ENCODE measurements around the gene OR4K2. TPM values are rescaled to one million over a fixed set of nuclear protein-coding genes. Genes with fewer than 3 reads are reported as not detected.
"Not testable (repeated sequence)": the region's sequence is repeated elsewhere in the genome, so short reads cannot be mapped to it uniquely, and the experiment has no call there.

Gene OR4K2, protein sequence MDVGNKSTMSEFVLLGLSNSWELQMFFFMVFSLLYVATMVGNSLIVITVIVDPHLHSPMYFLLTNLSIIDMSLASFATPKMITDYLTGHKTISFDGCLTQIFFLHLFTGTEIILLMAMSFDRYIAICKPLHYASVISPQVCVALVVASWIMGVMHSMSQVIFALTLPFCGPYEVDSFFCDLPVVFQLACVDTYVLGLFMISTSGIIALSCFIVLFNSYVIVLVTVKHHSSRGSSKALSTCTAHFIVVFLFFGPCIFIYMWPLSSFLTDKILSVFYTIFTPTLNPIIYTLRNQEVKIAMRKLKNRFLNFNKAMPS
- not detected for total RNA-seq

GRCh38 chr14:19874842-19875241 lies at the start of gene OR4K2:
Gene OR4K2, plus strand, starts transcription at chr14:19875142. Its CDS starts 1,126 bp downstream, at chr14:19876268.
- Histone ChIP-seq H3K27ac (replicated peaks in 1 of 4) (no peak within 1 kb of the TSS), H3K4me3 (no peak within 1 kb of the TSS), H3K9me3 (no peaks in the 10 kb centered on the region), H3K36me3 (no peaks in the 10 kb centered on the region), H3K4me1 (no peaks in the 10 kb centered on the region), H3K27me3 (peaks cover 0 to 4% (median 0%) of the 10 kb centered on the region in 4 donors)
- intact Hi-C loops (cut with DNase I) = no loop called here
- 67% methylated on average over 2 of the region's 2 CpGs for WGBS
- DNase-seq (ENCODE audit: extremely low spot score) = no peak
- TF ChIP-seq POLR2A (IDR thresholded peaks at IDR 0.05; ENCODE audit: low read depth) = no peak
- TF ChIP-seq EP300 (IDR thresholded peaks at IDR 0.05) = no peak
- TF ChIP-seq POLR2AphosphoS5 (IDR thresholded peaks at IDR 0.05) = no peak
- TF ChIP-seq, protein P1, sequence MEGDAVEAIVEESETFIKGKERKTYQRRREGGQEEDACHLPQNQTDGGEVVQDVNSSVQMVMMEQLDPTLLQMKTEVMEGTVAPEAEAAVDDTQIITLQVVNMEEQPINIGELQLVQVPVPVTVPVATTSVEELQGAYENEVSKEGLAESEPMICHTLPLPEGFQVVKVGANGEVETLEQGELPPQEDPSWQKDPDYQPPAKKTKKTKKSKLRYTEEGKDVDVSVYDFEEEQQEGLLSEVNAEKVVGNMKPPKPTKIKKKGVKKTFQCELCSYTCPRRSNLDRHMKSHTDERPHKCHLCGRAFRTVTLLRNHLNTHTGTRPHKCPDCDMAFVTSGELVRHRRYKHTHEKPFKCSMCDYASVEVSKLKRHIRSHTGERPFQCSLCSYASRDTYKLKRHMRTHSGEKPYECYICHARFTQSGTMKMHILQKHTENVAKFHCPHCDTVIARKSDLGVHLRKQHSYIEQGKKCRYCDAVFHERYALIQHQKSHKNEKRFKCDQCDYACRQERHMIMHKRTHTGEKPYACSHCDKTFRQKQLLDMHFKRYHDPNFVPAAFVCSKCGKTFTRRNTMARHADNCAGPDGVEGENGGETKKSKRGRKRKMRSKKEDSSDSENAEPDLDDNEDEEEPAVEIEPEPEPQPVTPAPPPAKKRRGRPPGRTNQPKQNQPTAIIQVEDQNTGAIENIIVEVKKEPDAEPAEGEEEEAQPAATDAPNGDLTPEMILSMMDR (IDR thresholded peaks at IDR 0.05) = no peak

DNA sequence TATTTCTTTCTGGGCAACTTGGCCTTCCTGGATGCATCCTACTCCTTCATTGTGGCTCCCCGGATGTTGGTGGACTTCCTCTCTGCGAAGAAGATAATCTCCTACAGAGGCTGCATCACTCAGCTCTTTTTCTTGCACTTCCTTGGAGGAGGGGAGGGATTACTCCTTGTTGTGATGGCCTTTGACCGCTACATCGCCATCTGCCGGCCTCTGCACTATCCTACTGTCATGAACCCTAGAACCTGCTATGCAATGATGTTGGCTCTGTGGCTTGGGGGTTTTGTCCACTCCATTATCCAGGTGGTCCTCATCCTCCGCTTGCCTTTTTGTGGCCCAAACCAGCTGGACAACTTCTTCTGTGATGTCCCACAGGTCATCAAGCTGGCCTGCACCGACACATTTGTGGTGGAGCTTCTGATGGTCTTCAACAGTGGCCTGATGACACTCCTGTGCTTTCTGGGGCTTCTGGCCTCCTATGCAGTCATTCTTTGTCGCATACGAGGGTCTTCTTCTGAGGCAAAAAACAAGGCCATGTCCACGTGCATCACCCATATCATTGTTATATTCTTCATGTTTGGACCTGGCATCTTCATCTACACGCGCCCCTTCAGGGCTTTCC lies 47.2 kb upstream of the OR4K2 start:
- DNase-seq (ENCODE audit: extremely low spot score); H3K4me3 ChIP-seq; H3K36me3 ChIP-seq; H3K9me3 ChIP-seq; intact Hi-C loops (cut with DNase I); H3K27me3 ChIP-seq; H3K27ac ChIP-seq (replicated peaks in 1 of 4); H3K4me1 ChIP-seq: not testable (repeated sequence)
- 56% methylated on average over 12 of the region's 12 CpGs for WGBS

GRCh38 chr14:19828314-19828713 lies 46.6 kb upstream of the OR4K2 start:
- Histone ChIP-seq H3K36me3 (no peaks in the 10 kb centered on the region), H3K4me3 (no peak overlapping the region), H3K4me1 (no peaks in the 10 kb centered on the region), H3K27ac (replicated peaks in 1 of 4) (no peak overlapping the region), H3K27me3 (no peaks in the 10 kb centered on the region), H3K9me3 (no peaks in the 10 kb centered on the region)
- 80% methylated on average over 2 of the region's 2 CpGs for WGBS
- TF ChIP-seq POLR2AphosphoS5 (IDR thresholded peaks at IDR 0.05) (no peak), EP300 (IDR thresholded peaks at IDR 0.05) (no peak), POLR2A (IDR thresholded peaks at IDR 0.05; ENCODE audit: low read depth) (no peak)
- TF ChIP-seq, protein P1 (IDR thresholded peaks at IDR 0.05) = no peak
- intact Hi-C loops (cut with DNase I) = no loop called here
- DNase-seq (ENCODE audit: extremely low spot score) = no peak

- peaks cover 0 to 27% (median 12%) of the 10 kb centered on the region in 4 donors for H3K9me3 ChIP-seq
- H3K27me3 ChIP-seq; DNase-seq (ENCODE audit: extremely low spot score); H3K4me3 ChIP-seq; intact Hi-C loops (cut with DNase I); H3K27ac ChIP-seq (replicated peaks in 1 of 4); H3K36me3 ChIP-seq; H3K4me1 ChIP-seq: not testable (repeated sequence)
- WGBS = 69% methylated on average over 8 of the region's 8 CpGs
These were observed 40.6 kb upstream of the OR4K2 start for GRCh38 chr14:19834203-19834848.

- TF ChIP-seq, protein P1 (IDR thresholded peaks at IDR 0.05) = no peak
- TF ChIP-seq POLR2A (IDR thresholded peaks at IDR 0.05; ENCODE audit: low read depth) = no peak
- TF ChIP-seq POLR2AphosphoS5 (IDR thresholded peaks at IDR 0.05) = no peak
- no peak for TF ChIP-seq EP300 (IDR thresholded peaks at IDR 0.05)
- H3K4me1 ChIP-seq = no peaks in the 10 kb centered on the region
- intact Hi-C loops (cut with DNase I) = no loop called here
These were observed 36.5 kb upstream of the OR4K2 start for GRCh38 chr14:19838433-19838832.

More at GRCh38 chr14:19838433-19838832, 36.5 kb upstream of the OR4K2 start:
- Histone ChIP-seq H3K27ac (replicated peaks in 1 of 4) (no peak overlapping the region), H3K4me3 (no peak overlapping the region), H3K9me3 (peaks cover 0 to 27% (median 12%) of the 10 kb centered on the region in 4 donors), H3K36me3 (no peaks in the 10 kb centered on the region), H3K27me3 (peaks cover 0 to 8% (median 0%) of the 10 kb centered on the region in 4 donors)
- DNase-seq (ENCODE audit: extremely low spot score) = no peak
